ENCODE measurements around the gene IL1RAPL1. TPM values are rescaled to one million over a fixed set of nuclear protein-coding genes. Genes with fewer than 3 reads are reported as not detected.

IL1RAPL1 gene
- total RNA-seq, 1 donor from 2014 or later = 4.0 TPM

GRCh38 chrX:28880136-28880535 is 292.9 kb downstream of the IL1RAPL1 start:
- DNase-seq (ENCODE audit: missing footprints) (no peak), ATAC-seq (no peak)
- intact Hi-C loops (cut with DNase I) = no loop called here

GRCh38 chrX:28884823-28885222 is 297.6 kb downstream of the IL1RAPL1 start:
- ATAC-seq (no peak), DNase-seq (ENCODE audit: missing footprints) (no peak)
- intact Hi-C loops (cut with DNase I) = no loop called here

DNA sequence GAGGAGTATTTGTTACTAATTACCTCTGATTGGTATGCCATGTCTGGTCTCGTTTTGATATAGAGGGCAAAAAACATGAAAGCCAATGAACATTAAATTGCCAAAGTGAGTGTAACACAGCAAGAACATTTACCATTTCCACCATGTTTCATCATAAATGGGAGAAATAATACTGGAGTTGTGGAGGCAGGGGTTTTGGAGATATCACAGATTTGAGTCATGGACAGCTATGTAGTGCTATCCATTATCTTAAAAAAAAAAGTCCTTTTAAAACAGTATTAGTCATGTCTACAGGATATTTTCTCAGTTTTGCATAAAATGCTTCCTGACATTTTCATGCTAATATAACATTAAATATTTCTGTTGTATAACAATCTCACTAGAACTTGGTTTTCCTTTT is 301.2 kb downstream of the IL1RAPL1 start:
- intact Hi-C loops (cut with DNase I) = no loop called here
- DNase-seq (ENCODE audit: missing footprints) = no peak
- no peak for ATAC-seq

- DNase-seq (ENCODE audit: missing footprints) = no peak
- no peak for ATAC-seq
- intact Hi-C loops (cut with DNase I) = no loop called here
Measured at GRCh38 chrX:28889591-28890090, 302.4 kb downstream of the IL1RAPL1 start.

GRCh38 chrX:28901637-28902036 is 314.4 kb downstream of the IL1RAPL1 start:
- DNase-seq (ENCODE audit: missing footprints) = no peak
- no peak for ATAC-seq
- intact Hi-C loops (cut with DNase I) = no loop called here

- ATAC-seq = no peak
- DNase-seq (ENCODE audit: missing footprints) = no peak
- intact Hi-C loops (cut with DNase I) = no loop called here
Measured at GRCh38 chrX:28910487-28910886, 323.2 kb downstream of the IL1RAPL1 start.

GRCh38 chrX:28920153-28920943 is 333.1 kb downstream of the IL1RAPL1 start:
- DNase-seq (ENCODE audit: missing footprints) (no peak), ATAC-seq (no peak)
- intact Hi-C loops (cut with DNase I) = no loop called here

DNA sequence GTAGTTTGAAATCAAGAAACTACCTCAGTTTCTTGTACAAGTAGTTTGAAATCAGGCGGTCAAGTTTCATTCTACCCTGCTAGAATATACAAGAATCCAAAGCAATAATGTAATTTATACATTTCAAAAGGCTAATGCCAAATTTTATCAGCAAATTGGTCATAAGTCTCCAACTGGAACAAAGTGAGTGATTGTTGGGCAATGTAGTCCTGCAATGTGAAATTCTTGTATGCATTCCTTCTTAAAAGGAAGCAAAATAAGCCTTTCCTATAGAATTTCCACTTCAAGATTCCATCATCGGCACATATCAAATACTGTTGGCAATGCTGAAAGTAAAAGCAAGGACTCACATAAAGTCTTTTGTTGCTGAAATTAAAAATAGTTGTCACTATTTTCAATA is 334.9 kb downstream of the IL1RAPL1 start:
- no peak for ATAC-seq
- intact Hi-C loops (cut with DNase I) = no loop called here

DNA sequence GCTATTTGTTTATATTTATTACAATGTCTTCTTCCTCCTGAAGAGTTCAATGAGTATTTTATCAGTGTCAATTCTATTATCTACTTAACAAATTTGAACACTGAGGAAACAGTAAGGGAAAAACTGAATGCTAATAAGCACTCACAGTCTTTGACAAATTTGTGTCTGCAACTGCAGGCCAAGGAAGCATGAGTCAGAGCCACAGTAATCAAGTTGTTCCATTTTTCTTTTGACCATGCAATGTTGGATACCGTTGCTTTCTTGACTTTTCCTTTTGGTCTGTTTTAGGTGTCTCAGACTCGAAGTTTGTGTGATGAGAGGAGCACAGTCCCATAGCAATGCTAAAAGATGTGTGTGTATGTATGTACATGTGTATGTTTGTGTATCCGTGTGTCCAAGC is 359.6 kb downstream of the IL1RAPL1 start:
- ATAC-seq = no peak

More for the DNA sequence above, 334.9 kb downstream of the IL1RAPL1 start:
- DNase-seq (ENCODE audit: missing footprints) = no peak

GRCh38 chrX:28960063-28960462 is 372.8 kb downstream of the IL1RAPL1 start:
- ATAC-seq = no peak
- intact Hi-C loops (cut with DNase I) = no loop called here
- no peak for DNase-seq (ENCODE audit: missing footprints)

More for the DNA sequence above, 359.6 kb downstream of the IL1RAPL1 start:
- intact Hi-C loops (cut with DNase I) = no loop called here
- DNase-seq (ENCODE audit: missing footprints) = no peak

GRCh38 chrX:28966331-28966730 is 379.1 kb downstream of the IL1RAPL1 start:
- ATAC-seq (no peak), DNase-seq (ENCODE audit: missing footprints) (no peak)
- intact Hi-C loops (cut with DNase I) = no loop called here

DNA sequence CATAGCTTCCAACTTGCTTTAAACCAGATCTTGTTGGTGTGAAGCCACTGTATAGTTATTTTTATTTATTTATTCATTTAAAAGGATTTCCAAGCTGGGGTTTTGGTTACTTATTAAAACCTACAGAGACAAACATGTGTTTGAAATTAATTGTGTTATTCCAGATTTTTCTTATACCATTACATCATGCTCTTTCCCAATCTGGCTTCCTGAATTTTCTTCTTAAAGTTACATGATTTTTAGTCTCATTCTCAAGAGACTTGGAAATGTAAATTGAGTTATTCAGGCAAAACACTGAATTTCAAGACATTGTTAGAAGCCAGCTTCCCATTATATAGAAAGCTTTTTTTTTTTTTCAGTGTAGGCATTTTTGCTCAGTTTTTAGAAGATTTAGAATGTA is 381.9 kb downstream of the IL1RAPL1 start:
- no peak for DNase-seq (ENCODE audit: missing footprints)
- ATAC-seq = no peak
- intact Hi-C loops (cut with DNase I) = no loop called here

DNA sequence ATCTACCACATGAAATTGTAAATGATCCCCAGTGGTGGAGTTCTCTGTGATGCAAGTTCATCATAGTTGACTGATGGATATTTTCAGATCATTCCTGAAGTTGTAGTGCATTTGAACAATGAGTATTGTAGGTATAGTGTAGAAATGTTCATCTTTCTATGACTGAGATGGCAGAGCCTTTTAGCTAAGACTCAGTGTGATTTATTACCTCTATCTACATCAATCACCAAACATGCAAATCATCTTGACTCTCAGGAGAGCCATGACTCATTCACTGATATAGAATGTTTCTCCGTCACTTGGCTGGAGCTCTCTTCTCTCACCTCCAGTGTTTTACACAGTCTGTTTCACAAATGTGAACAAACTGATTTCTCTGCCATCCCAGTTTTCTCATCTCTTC is 392.6 kb downstream of the IL1RAPL1 start:
- no peak for ATAC-seq
- intact Hi-C loops (cut with DNase I) = no loop called here
- no peak for DNase-seq (ENCODE audit: missing footprints)

- intact Hi-C loops (cut with DNase I) = no loop called here
- ATAC-seq (no peak), DNase-seq (ENCODE audit: missing footprints) (no peak)
Measured at GRCh38 chrX:28981952-28982351, 394.7 kb downstream of the IL1RAPL1 start.

DNA sequence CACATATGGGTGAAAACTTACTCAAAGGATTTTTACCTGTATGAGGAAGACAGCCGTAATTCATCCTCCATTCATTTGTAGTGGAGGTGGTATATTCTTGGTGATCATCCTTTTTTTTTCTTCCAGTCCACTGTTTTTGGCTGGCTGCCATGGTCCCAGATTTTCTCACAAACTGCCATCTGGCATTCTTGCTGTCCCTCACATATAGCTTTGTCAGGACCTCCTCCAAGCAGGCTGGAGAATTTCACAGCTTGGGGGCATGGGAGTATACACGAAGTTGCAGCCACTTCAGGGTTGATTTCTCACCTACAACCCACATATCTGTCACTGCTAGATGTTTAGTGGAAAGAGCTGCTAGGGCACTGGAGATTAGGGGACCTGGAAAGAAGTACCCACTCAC is 401.0 kb downstream of the IL1RAPL1 start:
- DNase-seq (ENCODE audit: missing footprints) (no peak), ATAC-seq (no peak)
- intact Hi-C loops (cut with DNase I) = no loop called here

DNA sequence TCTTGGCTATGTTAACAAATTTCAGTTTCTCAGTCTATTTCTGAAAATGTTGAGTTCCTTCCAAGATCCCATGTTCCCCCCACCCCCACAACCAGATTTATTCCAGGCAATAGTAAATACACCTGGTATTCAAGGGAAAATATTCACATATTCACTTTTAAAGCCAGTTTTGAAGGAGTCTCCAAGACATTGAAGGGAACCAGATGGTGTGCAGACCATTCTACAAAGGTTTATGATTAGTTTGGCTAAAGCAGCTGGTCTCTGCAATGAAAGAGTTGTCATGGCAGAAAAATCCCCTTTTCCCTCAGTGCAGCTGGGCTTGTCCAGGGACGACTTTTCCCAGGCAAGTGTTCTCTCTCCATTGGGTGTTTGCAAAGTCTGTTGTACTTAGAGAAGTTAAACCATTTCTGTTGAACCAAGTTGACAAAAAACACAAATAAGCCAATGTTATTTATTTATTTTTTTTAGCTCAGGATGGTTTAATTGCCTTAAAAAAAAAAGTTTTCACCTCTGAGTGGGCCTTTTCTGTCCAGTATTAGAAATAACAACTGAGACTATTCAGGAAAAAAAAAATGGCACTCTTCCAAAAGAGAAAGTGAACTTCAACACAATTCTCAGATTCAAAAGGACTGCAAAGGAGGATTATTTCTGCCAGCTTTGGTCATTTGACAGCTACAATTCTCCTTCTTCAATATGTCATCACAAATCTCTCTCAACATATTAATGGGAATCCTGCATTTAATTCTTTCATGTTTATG is 410.6 kb downstream of the IL1RAPL1 start:
- DNase-seq (ENCODE audit: missing footprints) (no peak), ATAC-seq (peak; percentile 60)

DNA sequence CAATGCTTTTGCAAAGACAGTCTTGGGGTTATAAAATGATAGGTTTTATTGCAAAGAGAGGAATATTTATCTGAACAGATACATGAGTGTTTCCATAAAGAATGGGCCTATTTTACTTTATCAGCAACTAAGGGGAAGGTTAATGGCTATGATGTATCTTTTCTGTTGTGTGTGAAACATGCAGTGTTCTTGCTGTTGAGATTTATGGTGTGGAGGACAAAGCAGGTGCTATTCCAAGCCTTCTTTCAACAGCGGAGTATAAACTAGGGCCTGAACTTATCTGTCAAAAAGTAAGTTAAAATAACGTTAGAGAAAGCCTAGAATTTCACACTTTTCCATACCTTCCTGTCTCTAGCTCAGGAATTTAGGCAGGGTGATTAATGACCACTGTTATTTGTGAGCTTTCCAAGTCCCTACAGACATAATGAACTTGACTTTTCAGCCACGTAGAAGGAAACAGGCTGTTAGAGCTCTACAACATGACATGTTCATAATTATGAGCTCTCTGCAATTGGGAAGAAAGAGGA is 411.4 kb downstream of the IL1RAPL1 start:
- intact Hi-C loops (cut with DNase I) = no loop called here
- ATAC-seq = no peak

More for the DNA sequence above, 410.6 kb downstream of the IL1RAPL1 start:
- intact Hi-C loops (cut with DNase I) = no loop called here

DNA sequence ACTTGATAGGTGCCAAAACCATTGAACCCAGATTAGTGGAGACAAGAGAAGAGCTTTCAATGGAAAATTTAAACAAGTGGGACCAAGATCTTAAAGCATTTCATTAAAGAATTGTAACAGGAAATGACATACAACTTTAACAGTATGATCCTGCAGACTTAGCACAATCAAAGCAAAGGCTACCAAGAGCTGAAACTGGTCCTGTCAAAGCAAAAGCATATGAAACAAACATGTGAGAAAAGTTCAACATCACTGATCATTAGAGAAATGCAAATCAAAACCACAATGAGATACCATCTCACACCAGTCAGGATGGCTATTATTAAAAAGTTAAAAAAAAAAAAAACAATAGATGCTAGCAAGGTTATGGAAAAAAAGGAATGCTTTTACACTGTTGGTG is 425.6 kb downstream of the IL1RAPL1 start:
- intact Hi-C loops (cut with DNase I) = no loop called here
- no peak for ATAC-seq
- DNase-seq (ENCODE audit: missing footprints) = no peak

More for the DNA sequence above, 411.4 kb downstream of the IL1RAPL1 start:
- no peak for DNase-seq (ENCODE audit: missing footprints)

- intact Hi-C loops (cut with DNase I) = no loop called here
- ATAC-seq (no peak), DNase-seq (ENCODE audit: missing footprints) (no peak)
Measured at GRCh38 chrX:29023207-29023606, 436.0 kb downstream of the IL1RAPL1 start.

DNA sequence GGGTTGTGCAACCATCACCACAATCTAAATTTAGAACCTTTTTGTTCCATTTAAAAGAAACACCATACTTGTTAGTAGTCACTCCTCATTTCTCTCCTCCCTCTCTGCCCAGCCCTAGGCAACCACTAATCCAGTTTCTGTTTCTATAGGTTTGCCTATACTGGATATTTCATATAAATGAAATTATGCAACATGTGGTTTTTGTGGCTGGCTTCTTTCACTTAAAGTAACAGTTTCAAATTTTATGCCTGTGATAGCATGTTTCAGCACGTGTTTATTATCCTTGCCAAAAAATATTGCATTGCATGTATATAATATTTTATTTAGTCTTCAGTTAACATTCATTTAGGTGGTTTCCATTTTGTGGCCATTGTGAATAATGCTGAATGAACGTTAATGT is 437.6 kb downstream of the IL1RAPL1 start:
- ATAC-seq (no peak), DNase-seq (ENCODE audit: missing footprints) (no peak)
- intact Hi-C loops (cut with DNase I) = no loop called here
